ENCODE data around the gene RFTN1. TPM values are rescaled to one million over a fixed set of nuclear protein-coding genes. Genes with fewer than 3 reads are reported as not detected.

The RFTN1 gene
- total RNA-seq, 1 donor from 2014 or later = 84.1 TPM

- TF ChIP-seq CTCF (IDR thresholded peaks at IDR 0.05) = no peak
- H3K36me3 Mint-ChIP-seq (ENCODE audit: unreplicated experiment) = peaks cover 36% of the 10 kb centered on the region
- H3K27ac Mint-ChIP-seq (ENCODE audit: unreplicated experiment) = no peak overlapping the region
- no peak overlapping the region for H3K4me3 Mint-ChIP-seq (ENCODE audit: unreplicated experiment)
- peaks cover 69% of the 10 kb centered on the region for H3K4me1 Mint-ChIP-seq (ENCODE audit: unreplicated experiment)
- H3K27me3 Mint-ChIP-seq (ENCODE audit: unreplicated experiment) = no peaks in the 10 kb centered on the region
- peaks cover 6% of the 10 kb centered on the region for H3K9me3 Mint-ChIP-seq (ENCODE audit: unreplicated experiment)
- DNase-seq (ENCODE audit: extremely low spot score, unreplicated experiment) = no peak
Measured at GRCh38 chr3:16475766-16476165, 37.7 kb downstream of the RFTN1 start.

GRCh38 chr3:16474920-16475319, 38.6 kb downstream of the RFTN1 start:
- DNase-seq (ENCODE audit: extremely low spot score, unreplicated experiment) = no peak
- H3K9me3 Mint-ChIP-seq (ENCODE audit: unreplicated experiment) = peaks cover 10% of the 10 kb centered on the region
- peaks cover 45% of the 10 kb centered on the region for H3K36me3 Mint-ChIP-seq (ENCODE audit: unreplicated experiment)
- H3K4me3 Mint-ChIP-seq (ENCODE audit: unreplicated experiment) = no peak overlapping the region
- H3K4me1 Mint-ChIP-seq (ENCODE audit: unreplicated experiment) = peaks cover 61% of the 10 kb centered on the region
- no peaks in the 10 kb centered on the region for H3K27me3 Mint-ChIP-seq (ENCODE audit: unreplicated experiment)
- H3K27ac Mint-ChIP-seq (ENCODE audit: unreplicated experiment) = no peak overlapping the region
- no peak for TF ChIP-seq CTCF (IDR thresholded peaks at IDR 0.05)

GRCh38 chr3:16474216-16474615, 39.3 kb downstream of the RFTN1 start:
- no peak overlapping the region for H3K4me3 Mint-ChIP-seq (ENCODE audit: unreplicated experiment)
- H3K36me3 Mint-ChIP-seq (ENCODE audit: unreplicated experiment) = peaks cover 49% of the 10 kb centered on the region
- no peaks in the 10 kb centered on the region for H3K27me3 Mint-ChIP-seq (ENCODE audit: unreplicated experiment)
- H3K27ac Mint-ChIP-seq (ENCODE audit: unreplicated experiment) = peak overlapping the region; percentile 21
- no peak for DNase-seq (ENCODE audit: extremely low spot score, unreplicated experiment)
- TF ChIP-seq CTCF (IDR thresholded peaks at IDR 0.05) = no peak
- peaks cover 58% of the 10 kb centered on the region for H3K4me1 Mint-ChIP-seq (ENCODE audit: unreplicated experiment)
- peaks cover 10% of the 10 kb centered on the region for H3K9me3 Mint-ChIP-seq (ENCODE audit: unreplicated experiment)

GRCh38 chr3:16472593-16472992, 40.9 kb downstream of the RFTN1 start:
- Mint-ChIP-seq H3K9me3 (ENCODE audit: unreplicated experiment) (peaks cover 10% of the 10 kb centered on the region), H3K4me1 (ENCODE audit: unreplicated experiment) (peaks cover 54% of the 10 kb centered on the region), H3K27ac (ENCODE audit: unreplicated experiment) (peak overlapping the region; percentile 31), H3K4me3 (ENCODE audit: unreplicated experiment) (no peak overlapping the region), H3K36me3 (ENCODE audit: unreplicated experiment) (peaks cover 50% of the 10 kb centered on the region), H3K27me3 (ENCODE audit: unreplicated experiment) (no peaks in the 10 kb centered on the region)
- DNase-seq (ENCODE audit: extremely low spot score, unreplicated experiment) = no peak
- no peak for TF ChIP-seq CTCF (IDR thresholded peaks at IDR 0.05)

- Mint-ChIP-seq H3K27me3 (ENCODE audit: unreplicated experiment) (no peaks in the 10 kb centered on the region), H3K4me3 (ENCODE audit: unreplicated experiment) (no peak overlapping the region), H3K4me1 (ENCODE audit: unreplicated experiment) (peaks cover 47% of the 10 kb centered on the region), H3K27ac (ENCODE audit: unreplicated experiment) (no peak overlapping the region), H3K9me3 (ENCODE audit: unreplicated experiment) (peaks cover 7% of the 10 kb centered on the region), H3K36me3 (ENCODE audit: unreplicated experiment) (peaks cover 48% of the 10 kb centered on the region)
- TF ChIP-seq CTCF (IDR thresholded peaks at IDR 0.05) = no peak
- DNase-seq (ENCODE audit: extremely low spot score, unreplicated experiment) = no peak
Measured at GRCh38 chr3:16471897-16472296, 41.6 kb downstream of the RFTN1 start.

Measured in osteocyte (in vitro differentiated cells).